ENCODE results near the gene TMX3. TPM values are rescaled to one million over a fixed set of nuclear protein-coding genes. Genes with fewer than 3 reads are reported as not detected.

The TMX3 gene
- total RNA-seq, 1 donor from 2014 or later: 51.2 TPM

GRCh38 chr18:68679528-68679927 lies 35.4 kb downstream of the TMX3 start:
- TF ChIP-seq CTCF (IDR thresholded peaks at IDR 0.05): no peak
- no peak for DNase-seq (ENCODE audit: low spot score)
- Mint-ChIP-seq H3K36me3 (ENCODE audit: low read depth) (peaks cover 32% of the 10 kb centered on the region), H3K27ac (ENCODE audit: unreplicated experiment) (no peak overlapping the region), H3K27me3 (ENCODE audit: low read depth) (no peaks in the 10 kb centered on the region), H3K9me3 (ENCODE audit: low read depth) (no peaks in the 10 kb centered on the region), H3K4me1 (ENCODE audit: low read depth) (no peaks in the 10 kb centered on the region), H3K4me3 (ENCODE audit: unreplicated experiment) (no peak overlapping the region)

GRCh38 chr18:68676913-68677312 lies 38.0 kb downstream of the TMX3 start:
- no peak for DNase-seq (ENCODE audit: low spot score)
- Mint-ChIP-seq H3K4me1 (ENCODE audit: low read depth) (no peaks in the 10 kb centered on the region), H3K36me3 (ENCODE audit: low read depth) (peaks cover 31% of the 10 kb centered on the region), H3K27ac (ENCODE audit: unreplicated experiment) (no peak overlapping the region), H3K27me3 (ENCODE audit: low read depth) (no peaks in the 10 kb centered on the region), H3K9me3 (ENCODE audit: low read depth) (no peaks in the 10 kb centered on the region), H3K4me3 (ENCODE audit: unreplicated experiment) (no peak overlapping the region)
- TF ChIP-seq CTCF (IDR thresholded peaks at IDR 0.05): peak; percentile 63

- Mint-ChIP-seq H3K4me3 (ENCODE audit: unreplicated experiment) (no peak overlapping the region), H3K9me3 (ENCODE audit: low read depth) (peaks cover 12% of the 10 kb centered on the region), H3K27me3 (ENCODE audit: low read depth) (no peaks in the 10 kb centered on the region), H3K27ac (ENCODE audit: unreplicated experiment) (no peak overlapping the region), H3K36me3 (ENCODE audit: low read depth) (no peaks in the 10 kb centered on the region), H3K4me1 (ENCODE audit: low read depth) (no peaks in the 10 kb centered on the region)
- TF ChIP-seq CTCF (IDR thresholded peaks at IDR 0.05): no peak
- DNase-seq (ENCODE audit: low spot score): no peak
Observed at GRCh38 chr18:68667121-68667520, 47.8 kb downstream of the TMX3 start.

GRCh38 chr18:68666381-68666780 lies 48.5 kb downstream of the TMX3 start:
- peaks cover 12% of the 10 kb centered on the region for H3K9me3 Mint-ChIP-seq (ENCODE audit: low read depth)
- no peak for TF ChIP-seq CTCF (IDR thresholded peaks at IDR 0.05)
- no peaks in the 10 kb centered on the region for H3K4me1 Mint-ChIP-seq (ENCODE audit: low read depth)
- no peak for DNase-seq (ENCODE audit: low spot score)
- no peak overlapping the region for H3K27ac Mint-ChIP-seq (ENCODE audit: unreplicated experiment)
- H3K36me3 Mint-ChIP-seq (ENCODE audit: low read depth): no peaks in the 10 kb centered on the region
- no peak overlapping the region for H3K4me3 Mint-ChIP-seq (ENCODE audit: unreplicated experiment)
- H3K27me3 Mint-ChIP-seq (ENCODE audit: low read depth): no peaks in the 10 kb centered on the region

GRCh38 chr18:68665628-68666027 lies 49.3 kb downstream of the TMX3 start:
- no peak for TF ChIP-seq CTCF (IDR thresholded peaks at IDR 0.05)
- Mint-ChIP-seq H3K36me3 (ENCODE audit: low read depth) (no peaks in the 10 kb centered on the region), H3K27me3 (ENCODE audit: low read depth) (no peaks in the 10 kb centered on the region), H3K4me1 (ENCODE audit: low read depth) (no peaks in the 10 kb centered on the region), H3K27ac (ENCODE audit: unreplicated experiment) (no peak overlapping the region), H3K4me3 (ENCODE audit: unreplicated experiment) (no peak overlapping the region), H3K9me3 (ENCODE audit: low read depth) (peaks cover 12% of the 10 kb centered on the region)
- no peak for DNase-seq (ENCODE audit: low spot score)

Data from chondrocyte (in vitro differentiated cells).